Activated T-cell treated with anti-CD3 and anti-CD28 coated beads, Interleukin-2, amount 50 U/mL, for 4 hours (primary cell): ENCODE data around the gene GJA9. TPM values are rescaled to one million over a fixed set of nuclear protein-coding genes. Genes with fewer than 3 reads are reported as not detected.
"Not testable (repeated sequence)": the region's sequence is repeated elsewhere in the genome, so short reads cannot be mapped to it uniquely, and the experiment has no call there.

Source experiments
- ATAC-seq, 2 donors: fragments of 200-7000 bp; cut with Tn5 transposase; one replicate each; pipeline ENCODE4 v1.10.0; 2021
- DNase-seq: peaks from one replicate; pipeline ENCODE4 v3.0.0-alpha.2; 2020
- H3K27me3 Mint-ChIP-seq: one replicate; pipeline ENCODE4 v1.8.0; 2021; ENCODE audit warnings: low read depth, mixed read lengths
- H3K36me3 Mint-ChIP-seq: one replicate; pipeline ENCODE4 v1.8.0; 2022; ENCODE audit warnings: mixed read lengths; ENCODE audit not compliant: insufficient read depth
- H3K4me1 Mint-ChIP-seq: one replicate; pipeline ENCODE4 v1.8.0; 2021; ENCODE audit warnings: low read depth, mixed read lengths
- H3K4me3 Mint-ChIP-seq: one replicate; pipeline ENCODE4 v1.8.0; 2021; ENCODE audit warnings: mild to moderate bottlenecking, moderate library complexity, mixed read lengths
- H3K9me3 Mint-ChIP-seq: one replicate; pipeline ENCODE4 v1.8.0; 2021; ENCODE audit warnings: mixed read lengths
- total RNA-seq, 3 donors: library from RNA; stranded (reverse); gene quantifications; one replicate each; pipeline ENCODE4 v1.2.1, GENCODE V29; 2021

The GJA9 gene
- total RNA-seq, 3 donors from 2014 or later = not detected

DNA sequence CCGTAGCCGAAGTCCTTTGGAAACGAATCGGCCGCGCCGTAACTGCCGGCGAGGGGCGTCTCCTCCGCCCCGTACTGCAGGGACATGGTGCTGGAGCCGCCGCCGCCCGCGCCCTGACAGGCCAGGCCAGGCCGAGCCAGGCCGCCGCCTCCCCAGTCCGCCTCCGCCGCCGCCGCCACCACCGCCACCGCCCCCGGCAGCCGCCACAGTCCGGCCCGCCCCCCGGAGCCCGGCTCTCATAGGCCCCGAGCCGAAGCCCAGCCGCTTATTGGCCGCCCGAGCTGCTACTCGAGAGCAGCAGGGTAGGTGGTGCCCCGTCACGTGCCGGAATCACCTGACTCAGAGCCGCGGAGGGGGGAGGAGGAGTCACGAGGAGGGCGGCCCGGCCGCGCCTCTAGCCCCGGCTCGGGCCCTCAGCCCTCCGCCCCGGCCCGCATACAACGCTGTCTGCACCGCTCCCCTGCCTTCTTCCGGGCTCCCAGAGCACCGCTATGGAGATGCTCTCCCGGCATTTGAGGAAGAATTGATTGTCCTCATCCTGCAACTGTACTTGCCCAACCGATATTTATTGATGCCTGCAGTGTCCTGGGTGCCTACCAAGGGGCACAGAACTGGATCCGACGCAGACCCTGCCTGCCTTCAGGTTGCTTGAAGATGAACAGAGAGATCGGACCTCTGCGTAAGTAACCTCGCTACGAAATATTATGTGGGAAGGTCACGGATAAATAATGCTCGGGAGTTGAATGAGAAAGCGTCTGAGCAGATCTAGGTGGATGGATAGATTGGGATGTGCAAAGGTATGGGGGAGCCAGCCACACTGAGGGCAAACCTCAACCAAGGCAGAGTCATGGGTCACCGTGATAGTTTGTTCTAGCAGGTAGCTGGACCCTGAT is 21.6 kb downstream of the GJA9 start, which contains the start of gene RRAGC:
RRAGC (minus strand) TSS at position 212 of the 893 bp plus-strand sequence; CDS start at position 86, 126 bp downstream.
- H3K27me3 Mint-ChIP-seq = no peaks in the 10 kb centered on the region
- no peaks in the 10 kb centered on the region for H3K9me3 Mint-ChIP-seq
- peak within 1 kb of the TSS; percentile 92 for H3K4me3 Mint-ChIP-seq
- ATAC-seq (peak; percentile 96 to 98), DNase-seq (peak; percentile 96)
- H3K4me1 Mint-ChIP-seq = peaks cover 56% of the 10 kb centered on the region
- peaks cover 21% of the 10 kb centered on the region for H3K36me3 Mint-ChIP-seq

DNA sequence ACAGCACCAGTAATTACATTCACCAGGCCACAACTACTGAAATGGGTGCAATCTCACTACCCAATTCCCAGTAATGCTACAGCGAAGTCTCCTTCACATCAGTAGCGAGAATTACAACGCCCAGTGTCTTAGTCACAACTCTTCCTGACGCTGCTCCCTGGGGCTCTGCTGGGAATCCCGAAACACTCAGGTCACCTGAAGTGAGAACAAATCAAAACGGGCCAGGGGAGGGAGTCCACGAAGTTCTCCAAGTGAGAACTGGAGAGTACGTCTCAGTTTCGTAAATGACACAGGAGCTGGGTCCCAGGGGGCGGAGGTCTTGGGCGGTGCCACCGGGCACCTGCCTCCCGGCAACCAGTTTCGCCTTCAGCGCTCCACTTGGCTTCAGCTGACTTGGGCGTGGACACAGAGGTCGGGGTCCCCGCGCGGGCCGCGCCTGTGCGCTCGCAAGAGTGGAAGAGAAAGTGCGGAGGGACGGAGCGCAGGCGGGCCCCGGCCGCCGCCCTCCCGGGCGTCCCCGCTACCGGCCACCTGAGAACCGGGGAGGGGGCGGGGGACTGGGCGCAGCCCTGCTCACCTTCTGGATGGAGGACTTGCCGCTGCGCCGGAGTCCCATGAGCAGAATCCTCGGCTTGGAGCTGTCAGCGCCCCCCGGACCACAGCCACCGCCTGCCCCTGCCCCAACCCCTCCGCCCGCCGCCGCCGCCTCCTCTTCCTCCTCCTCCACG is 22.4 kb downstream of the GJA9 start:
- peak; percentile 32 for DNase-seq
- ATAC-seq = peak; percentile 36 to 45
- Mint-ChIP-seq H3K27me3 (no peaks in the 10 kb centered on the region), H3K36me3 (peaks cover 21% of the 10 kb centered on the region), H3K9me3 (no peaks in the 10 kb centered on the region), H3K4me3 (peak overlapping the region; percentile 92), H3K4me1 (peaks cover 58% of the 10 kb centered on the region)

DNA sequence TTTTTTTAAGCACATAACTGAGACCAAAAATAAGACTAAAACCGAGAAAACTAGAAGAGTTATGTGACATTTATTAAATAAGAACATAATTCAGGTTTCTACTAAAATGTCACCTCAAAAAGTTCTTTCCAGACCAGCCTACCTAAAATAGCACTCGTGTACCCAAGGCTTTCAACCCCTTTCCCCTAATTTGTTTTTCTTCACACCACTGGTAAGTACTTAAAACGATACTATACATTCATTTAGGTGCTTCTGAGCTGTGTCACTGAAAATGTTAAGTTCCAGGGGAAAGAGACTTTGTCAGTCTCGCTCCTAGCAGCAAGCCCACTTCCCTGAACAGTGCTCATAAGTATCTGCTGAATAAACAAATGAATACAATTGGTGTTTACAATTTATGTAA is 28.6 kb downstream of the GJA9 start:
- H3K4me1 Mint-ChIP-seq = peaks cover 34% of the 10 kb centered on the region
- H3K36me3 Mint-ChIP-seq = peaks cover 36% of the 10 kb centered on the region
- no peak for DNase-seq
- H3K4me3 Mint-ChIP-seq = no peak overlapping the region
- H3K27me3 Mint-ChIP-seq = no peaks in the 10 kb centered on the region
- ATAC-seq = peak; percentile 79 to 84
- no peaks in the 10 kb centered on the region for H3K9me3 Mint-ChIP-seq

DNA sequence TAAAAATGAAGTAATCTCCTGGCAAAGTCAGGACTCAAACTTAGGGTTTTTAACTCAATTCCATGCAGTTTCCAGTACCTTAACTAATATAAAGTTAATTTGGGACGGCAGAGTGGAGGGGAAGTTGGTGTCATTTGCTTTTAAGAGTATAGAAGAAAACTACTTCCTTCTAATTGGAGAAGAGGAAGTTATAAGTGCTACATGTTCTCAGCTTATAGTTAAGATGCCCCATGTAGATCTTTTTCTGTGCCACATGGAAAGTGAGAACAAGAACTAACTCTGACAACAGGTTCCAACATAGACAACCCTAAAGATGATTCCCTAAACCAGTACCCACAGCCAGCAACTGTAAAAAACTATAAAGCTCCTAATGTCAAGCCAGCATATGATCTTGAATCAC is 33.3 kb downstream of the GJA9 start:
- no peak for ATAC-seq
- Mint-ChIP-seq H3K4me1 (peaks cover 21% of the 10 kb centered on the region), H3K36me3 (peaks cover 44% of the 10 kb centered on the region), H3K27me3 (no peaks in the 10 kb centered on the region), H3K9me3 (no peaks in the 10 kb centered on the region), H3K4me3 (no peak overlapping the region)
- DNase-seq = no peak

DNA sequence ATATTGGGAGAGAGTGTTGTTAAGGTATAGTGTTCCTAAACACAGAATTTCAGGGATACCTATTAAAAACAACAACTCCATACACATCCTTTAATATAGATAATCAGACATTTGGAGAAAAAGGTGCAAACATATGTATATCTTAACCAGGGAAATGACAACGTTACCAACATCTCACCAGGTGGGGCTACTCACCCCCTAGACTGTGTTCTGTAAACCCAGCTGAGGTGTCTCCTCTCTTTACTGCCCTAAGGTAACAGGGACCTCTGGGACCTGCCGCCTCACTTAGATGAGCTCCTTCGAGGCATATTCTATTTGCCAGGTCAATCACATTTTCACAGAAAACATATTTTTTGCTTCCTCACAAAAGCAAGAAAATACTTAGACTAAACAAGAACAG is 35.2 kb downstream of the GJA9 start:
- no peak for DNase-seq
- no peak for ATAC-seq
- H3K4me3 Mint-ChIP-seq = no peak overlapping the region
- no peaks in the 10 kb centered on the region for H3K27me3 Mint-ChIP-seq
- H3K9me3 Mint-ChIP-seq = no peaks in the 10 kb centered on the region
- H3K36me3 Mint-ChIP-seq = peaks cover 38% of the 10 kb centered on the region
- H3K4me1 Mint-ChIP-seq = peaks cover 12% of the 10 kb centered on the region

DNA sequence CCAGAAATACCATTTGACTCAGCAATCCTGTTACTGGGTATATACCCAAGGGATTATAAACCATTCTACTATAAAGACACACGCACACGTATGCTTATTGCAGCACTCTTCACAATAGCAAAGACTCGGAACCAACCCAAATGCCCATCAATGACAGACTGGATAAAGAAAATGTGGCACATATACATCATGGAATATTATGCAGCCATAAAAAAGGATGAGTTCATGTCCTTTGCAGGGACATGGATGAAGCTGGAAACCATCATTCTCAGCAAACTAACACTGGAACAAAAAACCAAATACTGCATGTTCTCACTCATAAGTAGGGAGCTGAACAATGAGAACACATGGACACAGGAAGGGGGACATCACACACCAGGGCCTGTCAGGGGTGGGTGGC is 36.3 kb downstream of the GJA9 start:
- not testable (repeated sequence) for DNase-seq, H3K27me3 Mint-ChIP-seq, ATAC-seq, H3K9me3 Mint-ChIP-seq, H3K4me3 Mint-ChIP-seq
- Mint-ChIP-seq H3K4me1 (peaks cover 14% of the 10 kb centered on the region), H3K36me3 (peaks cover 37% of the 10 kb centered on the region)

DNA sequence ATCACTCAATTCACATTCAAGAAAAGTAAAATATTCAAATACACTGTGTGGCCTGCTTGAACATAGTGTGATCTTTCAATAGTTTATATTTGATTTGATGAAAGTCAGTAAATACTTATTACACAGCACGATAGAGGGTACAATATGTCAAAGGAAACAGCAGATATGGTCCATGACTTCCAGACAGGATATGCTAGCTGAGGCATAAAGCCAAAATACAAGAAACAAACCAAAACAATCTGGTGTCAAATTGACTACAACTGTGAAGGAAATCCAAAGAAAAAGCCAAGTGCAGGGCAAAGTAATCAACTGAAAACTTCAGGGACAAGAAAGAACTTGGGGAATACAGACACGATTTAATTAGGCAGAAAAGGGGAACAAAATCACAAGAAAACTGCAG is 41.1 kb downstream of the GJA9 start:
- H3K36me3 Mint-ChIP-seq = peaks cover 40% of the 10 kb centered on the region
- no peaks in the 10 kb centered on the region for H3K9me3 Mint-ChIP-seq
- peaks cover 10% of the 10 kb centered on the region for H3K4me1 Mint-ChIP-seq
- no peak for DNase-seq
- H3K4me3 Mint-ChIP-seq = no peak overlapping the region
- ATAC-seq = no peak
- H3K27me3 Mint-ChIP-seq = no peaks in the 10 kb centered on the region

DNA sequence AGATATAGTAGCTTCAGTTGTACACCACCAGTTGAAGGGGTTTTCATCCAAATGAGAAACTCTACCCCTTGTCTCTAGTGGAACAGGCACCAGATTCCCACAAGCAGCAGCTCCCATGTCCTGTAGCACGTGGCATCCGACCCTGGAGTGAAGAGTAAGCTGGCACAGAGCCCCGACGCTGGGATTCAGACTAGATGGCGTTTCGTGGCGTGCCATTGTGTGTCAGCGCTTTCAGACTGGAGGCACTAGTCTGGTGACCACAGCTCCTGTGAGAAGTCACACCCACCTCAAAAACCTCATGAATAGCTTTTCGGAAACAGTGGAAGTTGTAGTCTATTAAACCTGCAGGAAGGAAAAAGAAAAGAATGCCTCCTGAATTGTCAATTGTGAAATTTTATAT is 42.0 kb downstream of the GJA9 start:
- peaks cover 33% of the 10 kb centered on the region for H3K36me3 Mint-ChIP-seq
- H3K27me3 Mint-ChIP-seq = no peaks in the 10 kb centered on the region
- H3K4me3 Mint-ChIP-seq = no peak overlapping the region
- ATAC-seq (no peak), DNase-seq (no peak)
- H3K4me1 Mint-ChIP-seq = peaks cover 10% of the 10 kb centered on the region
- no peaks in the 10 kb centered on the region for H3K9me3 Mint-ChIP-seq

DNA sequence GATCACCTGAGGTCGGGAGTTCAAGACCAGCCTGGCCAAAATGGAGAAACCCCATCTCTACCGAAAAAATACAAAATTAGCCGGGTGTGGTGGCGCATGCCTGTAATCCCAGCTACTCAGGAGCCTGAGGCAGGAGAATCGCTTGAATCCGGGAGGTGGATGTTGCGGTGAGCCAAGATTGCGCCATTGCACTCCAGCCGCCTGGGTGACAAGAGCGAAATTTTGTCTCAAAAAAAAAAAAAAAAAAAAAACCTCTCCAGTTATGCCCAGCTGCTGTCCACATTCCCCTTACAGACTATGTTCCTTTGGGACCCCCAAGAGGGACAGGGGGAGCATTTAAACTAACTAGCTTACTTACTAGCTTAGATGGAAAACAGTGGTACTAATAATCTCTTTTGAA is 45.1 kb downstream of the GJA9 start:
- not testable (repeated sequence) for H3K27me3 Mint-ChIP-seq, ATAC-seq, H3K4me3 Mint-ChIP-seq, H3K4me1 Mint-ChIP-seq, H3K9me3 Mint-ChIP-seq, DNase-seq
- H3K36me3 Mint-ChIP-seq = peaks cover 18% of the 10 kb centered on the region

DNA sequence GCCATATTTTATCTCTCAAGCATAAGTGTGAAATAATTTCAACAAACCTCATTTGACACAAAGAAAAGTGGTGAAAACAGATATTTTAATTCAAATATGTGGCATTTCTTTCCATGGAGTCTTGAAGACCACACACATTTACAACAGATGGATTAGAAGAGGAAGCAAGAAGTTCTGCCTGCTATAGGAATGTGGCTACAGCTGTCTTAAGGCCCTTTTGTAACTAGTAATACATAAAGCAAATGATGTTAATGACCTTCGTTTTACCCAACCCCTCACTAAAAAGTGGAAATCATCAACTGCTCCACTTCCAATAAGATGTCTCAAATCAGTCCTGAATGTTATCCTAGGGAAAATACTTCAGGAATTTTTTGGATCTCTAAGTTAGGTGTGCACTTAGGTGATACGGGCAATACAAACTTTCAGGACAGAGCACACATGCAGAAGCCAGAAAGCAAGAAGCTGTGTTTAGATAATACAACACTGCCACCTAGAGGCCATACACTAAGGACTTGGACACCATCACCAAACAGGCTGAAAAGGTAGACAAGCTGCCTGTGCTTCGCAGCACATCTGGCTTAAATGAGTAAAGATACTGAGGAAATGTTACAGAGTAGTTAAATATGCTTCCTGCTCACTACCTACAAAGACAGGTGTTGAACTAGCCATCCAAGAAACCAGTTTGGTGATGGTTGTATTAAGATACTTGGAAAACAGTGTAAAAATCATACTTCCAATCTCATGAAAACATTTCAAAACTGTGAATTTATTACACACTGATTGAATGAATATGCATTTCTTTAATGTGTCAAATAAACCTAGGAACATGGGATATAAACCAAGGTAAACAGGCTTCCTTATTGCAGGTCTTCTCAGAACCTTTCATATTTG is 46.2 kb downstream of the GJA9 start:
- peaks cover 6% of the 10 kb centered on the region for H3K27me3 Mint-ChIP-seq
- peak; percentile 88 to 89 for ATAC-seq
- H3K4me3 Mint-ChIP-seq = no peak overlapping the region
- H3K9me3 Mint-ChIP-seq = no peaks in the 10 kb centered on the region
- peaks cover 14% of the 10 kb centered on the region for H3K36me3 Mint-ChIP-seq
- no peaks in the 10 kb centered on the region for H3K4me1 Mint-ChIP-seq
- DNase-seq = peak; percentile 26

DNA sequence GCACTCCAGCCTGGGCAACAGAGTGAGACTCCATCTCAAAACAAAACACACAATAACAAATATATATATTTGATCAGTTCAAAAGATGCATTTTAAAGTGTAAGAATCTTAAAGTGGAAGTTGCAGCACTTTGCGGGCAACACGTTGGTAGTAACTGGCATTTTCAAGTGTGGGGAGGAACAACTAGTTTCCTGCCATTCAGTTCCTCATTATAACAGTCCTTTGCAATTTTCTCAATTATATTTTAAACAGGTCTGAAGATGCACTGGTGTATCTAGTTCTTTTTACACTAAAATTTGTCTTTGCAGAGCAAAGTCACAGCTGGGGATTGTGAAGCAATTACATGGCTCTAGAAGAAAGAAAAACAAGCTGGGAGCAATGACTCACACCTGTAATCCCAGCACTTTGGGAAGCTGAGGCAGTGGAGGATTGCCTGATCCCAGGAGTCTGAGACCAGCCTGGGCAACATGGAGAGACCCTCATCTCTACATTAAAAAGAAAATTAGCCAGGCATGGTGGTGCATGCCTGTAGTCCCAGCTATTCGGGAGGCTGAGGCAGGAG is 47.1 kb downstream of the GJA9 start:
- Mint-ChIP-seq H3K36me3 (peaks cover 13% of the 10 kb centered on the region), H3K9me3 (no peaks in the 10 kb centered on the region), H3K4me1 (no peaks in the 10 kb centered on the region), H3K27me3 (peaks cover 14% of the 10 kb centered on the region), H3K4me3 (no peak overlapping the region)
- ATAC-seq (no peak), DNase-seq (no peak)

DNA sequence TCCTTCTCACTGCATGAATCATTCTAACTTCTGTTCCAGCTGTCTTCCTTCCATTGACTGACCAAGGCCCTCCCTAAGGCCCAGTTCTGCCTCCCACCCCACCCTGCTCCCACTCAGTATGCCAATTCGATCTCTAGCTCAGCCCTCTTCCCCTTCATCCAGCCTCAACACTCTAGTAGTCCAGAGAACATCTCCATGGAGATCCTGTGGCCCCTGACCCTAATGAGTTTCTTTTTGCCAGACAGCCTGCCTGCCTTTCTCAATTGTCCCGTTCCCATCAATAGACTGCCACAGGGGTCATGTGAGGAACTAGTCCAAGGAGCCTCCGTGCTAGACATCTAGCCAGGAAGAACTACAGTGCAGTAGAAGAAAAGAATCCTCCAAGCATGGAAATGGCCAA is 48.2 kb downstream of the GJA9 start:
- Mint-ChIP-seq H3K4me3 (no peak overlapping the region), H3K27me3 (peaks cover 18% of the 10 kb centered on the region), H3K36me3 (peaks cover 4% of the 10 kb centered on the region), H3K9me3 (no peaks in the 10 kb centered on the region), H3K4me1 (no peaks in the 10 kb centered on the region)
- no peak for ATAC-seq
- DNase-seq = no peak

DNA sequence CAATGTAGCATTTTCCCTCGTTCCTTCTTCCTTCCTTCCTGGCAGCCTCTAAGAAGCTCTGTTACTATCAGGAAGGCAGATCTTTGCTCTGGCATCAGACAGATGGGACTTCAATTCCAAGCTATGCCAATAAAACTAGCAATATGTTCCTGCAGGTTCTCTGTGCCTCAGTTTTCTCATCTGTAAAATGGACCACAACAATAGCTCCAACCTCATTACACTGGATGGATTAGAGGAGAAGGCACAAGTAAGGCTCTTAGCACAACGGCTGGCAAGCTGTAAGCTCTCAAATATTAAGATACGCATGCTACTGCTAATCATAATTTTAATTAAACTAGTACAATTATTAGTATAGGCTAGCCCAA is 49.0 kb downstream of the GJA9 start:
- Mint-ChIP-seq H3K27me3 (peaks cover 18% of the 10 kb centered on the region), H3K9me3 (no peaks in the 10 kb centered on the region), H3K36me3 (no peaks in the 10 kb centered on the region), H3K4me3 (no peak overlapping the region), H3K4me1 (no peaks in the 10 kb centered on the region)
- DNase-seq = no peak
- ATAC-seq = no peak
